ENCODE measurements around the gene HSD17B11. TPM values are rescaled to one million over a fixed set of nuclear protein-coding genes. Genes with fewer than 3 reads are reported as not detected.

Gene HSD17B11
- total and polyA plus RNA-seq, 2 of the 8 experiments (the other 6 are each of a cell fraction or from before 2014, with no cell fraction given): 6.0 to 9.0 TPM

DNA sequence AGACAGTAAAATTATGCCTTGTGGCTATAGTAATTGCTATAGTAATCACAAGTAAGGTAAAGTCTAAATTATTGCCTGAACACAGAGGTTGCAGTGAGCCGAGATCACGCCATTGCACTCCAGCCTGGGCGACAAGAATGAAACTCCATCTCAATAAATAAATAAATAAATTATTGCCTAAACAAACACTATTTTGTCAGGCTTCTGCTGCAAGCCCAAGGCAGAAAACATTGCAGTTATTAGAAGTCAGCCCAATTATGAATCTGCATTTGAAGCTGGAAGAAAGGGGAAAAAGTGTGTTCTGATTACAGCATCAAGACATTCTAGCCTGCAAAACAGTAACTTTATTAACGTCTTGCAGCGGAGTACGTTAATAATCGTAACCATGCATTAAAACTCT is 85.4 kb downstream of the HSD17B11 start:
- Histone ChIP-seq H3K4me3 (ENCODE audit: extremely low read depth in 1 of 4, insufficient read depth in 2 of 4, low read depth in 3 of 4, low read length in 4 of 4) (no peak overlapping the region), H3K23ac (ENCODE audit: insufficient read length) (no peak overlapping the region), H3K23me2 (ENCODE audit: low read depth, low read length) (no peaks in the 10 kb centered on the region; the same call in 1 of the 2 replicates), H3K4me1 (replicated peaks in 1 of 4; ENCODE audit: control insufficient read depth in 3 of 4, insufficient read depth in 4 of 4, low read length in 3 of 4) (no peaks in the 10 kb centered on the region), H3K56ac (replicated peaks; ENCODE audit: insufficient read length, low read depth, low read length) (no peak overlapping the region), H3K9ac (replicated peaks in 1 of 4; ENCODE audit: extremely low read depth in 1 of 4, low read depth in 3 of 4, low read length in 3 of 4) (no peak overlapping the region), H2BK12ac (ENCODE audit: low read depth, low read length) (no peak overlapping the region), H2BK5ac (ENCODE audit: low read depth, low read length) (no peak overlapping the region), H3K18ac (ENCODE audit: extremely low read depth, low read length) (no peak overlapping the region), H4K20me1 (replicated peaks in 1 of 2; ENCODE audit: control insufficient read depth in 1 of 2, insufficient read depth in 2 of 2, low read length in 2 of 2) (no peaks in the 10 kb centered on the region), H3K36me3 (ENCODE audit: control insufficient read depth in 2 of 4, insufficient read depth in 4 of 4, low read length in 3 of 4) (no peaks in the 10 kb centered on the region), H4K91ac (replicated peaks; ENCODE audit: insufficient read length, low read length) (no peak overlapping the region), H2BK120ac (replicated peaks; ENCODE audit: low read depth, low read length) (no peak overlapping the region), H3K27me3 (replicated peaks in 1 of 4; ENCODE audit: control insufficient read depth in 3 of 4, extremely low read depth in 1 of 4, insufficient read depth in 3 of 4, low read length in 3 of 4) (no peaks in the 10 kb centered on the region), H3K4ac (replicated peaks; ENCODE audit: insufficient read length, low read depth, low read length) (no peak overlapping the region), H4K5ac (ENCODE audit: insufficient read length, low read depth, low read length) (no peak overlapping the region), H4K8ac (ENCODE audit: extremely low read depth, insufficient read depth, low read length) (no peak overlapping the region), H3K14ac (ENCODE audit: insufficient read length) (no peak overlapping the region), H3K79me1 (ENCODE audit: low read depth, low read length) (no peaks in the 10 kb centered on the region), H3K27ac (ENCODE audit: low read depth, low read length) (no peak overlapping the region), H2BK15ac (ENCODE audit: low read length) (no peak overlapping the region), H3K79me2 (ENCODE audit: control insufficient read depth in 1 of 2, insufficient read depth in 2 of 2, low read length in 2 of 2) (no peaks in the 10 kb centered on the region), H3K9me3 (ENCODE audit: insufficient read depth in 2 of 2, low read depth in 1 of 2, low read length in 1 of 2) (no peaks in the 10 kb centered on the region), H2AK5ac (ENCODE audit: low read depth, low read length) (no peak overlapping the region), H2AFZ (ENCODE audit: low read length) (no peak overlapping the region), H2BK20ac (ENCODE audit: low read length) (no peak overlapping the region), H3K4me2 (ENCODE audit: insufficient read depth in 1 of 2, low read depth in 2 of 2, low read length in 2 of 2) (no peak overlapping the region)
- no peak for DNase-seq (ENCODE audit: low read depth in 1 of 2, low spot score in 2 of 2)
- ChIA-PET POLR2A (ENCODE audit: partially characterized antibody) (no interaction called here), CTCF (ENCODE audit: partially characterized antibody) (interaction anchor here (1.1 kb wide), 1 partner anchor 85 kb away, joined by 3 read pairs; no protein-coding TSS in a partner anchor)
- no peak for FAIRE-seq
- 97% methylated on average over 7 of the region's 7 CpGs; no CpG with 5 or more reads in 1 of the 2 experiments for WGBS, 2 experiments (ENCODE audit: extremely low coverage in 1 of 2, insufficient coverage in 1 of 2, insufficient read length in 1 of 2, insufficient replicate concordance in 2 of 2, low coverage in 1 of 2, low lambda C conversion rate in 2 of 2, missing lambda C conversion rate in 1 of 2)
- no peak for TF ChIP-seq RAD21 (IDR thresholded peaks at IDR 0.05 in 1 of 2, conservative IDR thresholded peaks at IDR 0.05 in 1 of 2; ENCODE audit: low read depth in 2 of 2, low read length in 2 of 2)
- TF ChIP-seq SIN3A (conservative IDR thresholded peaks at IDR 0.05 in 1 of 2, IDR thresholded peaks at IDR 0.05 in 1 of 2; ENCODE audit: low read depth in 1 of 2, low read length in 2 of 2): no peak
- no peak for TF ChIP-seq EZH2 (IDR thresholded peaks at IDR 0.05; ENCODE audit: low read depth, low read length, severe bottlenecking)
- no peak for TF ChIP-seq POLR2AphosphoS5 (IDR thresholded peaks at IDR 0.05; ENCODE audit: low read depth, low read length)

All from H1 (cell line).